Suprapubic skin (tissue), 4 donors: ENCODE measurements around the gene GLIS2.

Source experiments
- CTCF ChIP-seq, 2 donors: fragments of 200-600 bp in 1 of 2; fragments of 450-650 bp in 1 of 2; sonication (generic) in 1 of 2; IDR thresholded peaks; one replicate each; pipeline ENCODE4 v1.5.1; 2016 to 2019; ENCODE audit warnings: antibody characterized with exemption in 2 of 2, mild to moderate bottlenecking in 1 of 2, moderate library complexity in 1 of 2
- EP300 ChIP-seq: sonication (generic); formaldehyde crosslinking; IDR thresholded peaks from one replicate; pipeline ENCODE4 v1.6.1; 2017; ENCODE audit warnings: antibody characterized with exemption
- POLR2A ChIP-seq, 2 donors: fragments of 450-650 bp; IDR thresholded peaks; one replicate each; pipeline ENCODE4 v1.6.1; 2017; ENCODE audit warnings: antibody characterized with exemption in 2 of 2, mild to moderate bottlenecking in 2 of 2, moderate library complexity in 2 of 2
- POLR2AphosphoS5 ChIP-seq, 3 donors: sonication (generic); formaldehyde crosslinking; IDR thresholded peaks; one replicate each; pipeline ENCODE4 v1.6.1; 2017; ENCODE audit warnings: antibody characterized with exemption in 3 of 3

DNA sequence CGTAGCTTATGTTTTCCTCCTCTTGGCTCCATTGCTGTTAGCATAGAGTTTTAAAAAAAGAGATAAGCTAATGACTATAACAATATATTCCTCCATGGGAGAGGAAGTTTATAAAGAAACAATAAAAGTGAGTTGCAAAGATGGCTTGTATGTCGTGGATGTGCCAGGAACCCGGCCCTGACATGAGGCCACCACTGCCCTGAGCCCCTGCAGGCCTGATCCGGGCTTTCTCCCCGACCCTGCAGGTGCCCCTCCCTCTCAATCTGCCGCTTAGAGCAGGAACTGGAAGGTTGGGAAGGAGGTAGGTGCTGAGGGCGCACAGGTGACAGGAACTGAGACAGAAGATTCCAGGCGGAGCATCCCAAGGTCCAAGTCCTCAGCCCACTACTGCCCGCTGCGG is 23.6 kb downstream of the GLIS2 start:
- TF ChIP-seq CTCF (IDR thresholded peaks at IDR 0.05) (no peak), EP300 (no peak), POLR2AphosphoS5 (IDR thresholded peaks at IDR 0.05) (no peak), POLR2A (IDR thresholded peaks at IDR 0.05) (no peak)
